ENCODE data around the gene TRIM40.
"Not testable (repeated sequence)": the region's sequence is repeated elsewhere in the genome, so short reads cannot be mapped to it uniquely, and the experiment has no call there.

TRIM40 gene

DNA sequence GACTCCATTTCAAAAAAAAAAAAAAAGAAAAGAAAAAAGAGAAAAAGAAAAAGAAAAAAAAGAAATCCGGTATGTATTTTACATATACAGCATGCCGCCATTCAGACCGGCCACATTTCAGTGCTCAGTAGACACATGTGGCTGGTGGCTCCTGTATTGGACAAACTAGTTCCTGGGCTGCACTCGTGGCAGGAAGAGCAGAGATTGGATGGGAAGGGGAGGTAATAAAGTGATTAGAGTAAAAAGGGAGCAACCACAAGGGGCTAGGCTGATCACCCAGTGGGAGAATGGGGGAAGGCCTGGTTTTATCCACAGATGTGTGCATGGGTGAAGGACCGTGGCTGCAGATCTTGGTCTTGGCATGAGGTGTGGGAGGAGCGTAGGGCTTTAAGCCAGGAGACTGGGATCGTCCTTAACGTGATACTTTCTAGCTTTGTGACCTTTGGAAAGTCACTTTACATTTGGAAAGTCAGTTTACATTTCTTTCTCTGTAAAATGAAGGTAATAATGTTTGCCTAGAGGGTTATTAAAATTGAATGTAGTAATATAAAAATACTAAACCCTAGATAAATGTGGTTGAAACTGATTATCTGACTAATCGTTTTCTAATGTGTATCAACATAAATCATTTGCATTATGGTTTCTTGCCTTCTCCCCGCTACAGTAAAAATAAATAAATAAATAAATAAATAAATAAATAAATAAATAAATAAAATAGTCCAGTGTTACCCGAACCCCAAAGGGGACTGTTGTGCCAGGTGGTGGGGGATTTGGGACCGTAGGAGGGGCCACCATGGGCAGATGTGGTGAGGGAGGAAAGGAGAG, 26.5 kb downstream of the TRIM40 start:
- in situ Hi-C loops (cut with MboI; ENCODE audit: low sequenced_read_pairs): no loop called here

DNA sequence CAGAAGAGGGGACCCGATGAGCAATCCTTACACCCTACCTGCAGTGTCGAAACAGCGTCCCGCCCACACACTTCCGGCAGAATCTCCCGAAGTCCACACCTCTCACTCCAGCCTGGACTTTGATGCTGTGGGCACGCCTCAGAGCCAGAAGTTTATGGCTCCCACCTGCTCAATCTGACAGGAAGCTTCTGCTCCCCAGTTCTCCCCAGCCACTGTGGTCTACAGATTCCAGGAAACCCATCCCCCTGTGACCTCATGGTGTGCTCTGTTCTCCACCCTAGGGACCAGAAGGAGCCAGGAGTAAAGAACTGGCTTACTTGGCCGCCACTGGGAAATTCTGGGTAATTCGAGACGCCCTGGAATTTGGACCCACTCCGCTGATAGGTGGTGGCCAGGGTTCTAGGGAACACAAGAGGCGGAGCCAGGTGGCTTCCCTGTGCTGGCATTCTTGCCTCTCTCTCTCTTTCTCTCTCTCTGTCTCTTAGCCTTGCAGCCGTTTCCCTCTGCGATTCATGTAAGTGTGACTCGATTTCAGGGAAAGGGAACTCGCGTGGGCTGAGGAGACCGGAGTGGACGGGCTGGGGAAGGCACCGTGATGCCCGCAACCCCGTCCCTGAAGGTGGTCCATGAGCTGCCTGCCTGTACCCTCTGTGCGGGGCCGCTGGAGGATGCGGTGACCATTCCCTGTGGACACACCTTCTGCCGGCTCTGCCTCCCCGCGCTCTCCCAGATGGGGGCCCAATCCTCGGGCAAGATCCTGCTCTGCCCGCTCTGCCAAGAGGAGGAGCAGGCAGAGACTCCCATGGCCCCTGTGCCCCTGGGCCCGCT, 27.4 kb downstream of the TRIM40 start, which contains the start of gene TRIM15:
TRIM15 (plus strand) TSS at position 457 of the 828 bp plus-strand sequence; CDS start at position 596, 139 bp downstream.
- in situ Hi-C loops (cut with MboI; ENCODE audit: low sequenced_read_pairs): no loop called here

DNA sequence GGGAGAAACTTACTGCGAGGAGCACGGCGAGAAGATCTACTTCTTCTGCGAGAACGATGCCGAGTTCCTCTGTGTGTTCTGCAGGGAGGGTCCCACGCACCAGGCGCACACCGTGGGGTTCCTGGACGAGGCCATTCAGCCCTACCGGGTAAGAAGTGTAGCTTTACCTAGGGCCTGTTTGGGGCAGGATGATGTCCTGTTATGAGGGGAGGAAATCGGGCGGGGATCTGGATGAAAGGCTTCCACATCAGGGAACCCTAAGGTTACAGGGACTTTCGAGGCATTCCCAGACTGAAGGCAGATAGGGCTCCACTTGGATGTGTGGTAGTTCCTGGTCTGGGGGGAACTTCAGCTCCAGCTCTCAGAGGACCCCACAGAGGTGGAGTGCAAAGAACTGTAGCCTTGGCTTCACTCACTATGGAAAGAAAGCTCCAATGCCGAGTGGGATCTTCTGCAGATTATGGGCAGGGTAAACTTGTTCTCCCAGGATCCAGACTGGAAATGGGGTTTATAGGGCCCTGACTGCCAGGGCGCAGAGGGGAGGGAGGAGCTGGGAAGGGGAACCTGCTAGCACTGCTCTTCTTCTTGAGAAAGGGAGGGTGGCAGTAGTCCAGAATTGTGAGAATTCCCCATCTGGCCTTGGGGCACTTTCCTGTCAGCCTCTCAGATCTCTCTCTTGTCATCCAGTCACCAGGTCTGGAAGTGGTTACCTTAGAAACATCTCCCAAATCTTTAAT, 28.1 kb downstream of the TRIM40 start:
- in situ Hi-C loops (cut with MboI; ENCODE audit: low sequenced_read_pairs): no loop called here

DNA sequence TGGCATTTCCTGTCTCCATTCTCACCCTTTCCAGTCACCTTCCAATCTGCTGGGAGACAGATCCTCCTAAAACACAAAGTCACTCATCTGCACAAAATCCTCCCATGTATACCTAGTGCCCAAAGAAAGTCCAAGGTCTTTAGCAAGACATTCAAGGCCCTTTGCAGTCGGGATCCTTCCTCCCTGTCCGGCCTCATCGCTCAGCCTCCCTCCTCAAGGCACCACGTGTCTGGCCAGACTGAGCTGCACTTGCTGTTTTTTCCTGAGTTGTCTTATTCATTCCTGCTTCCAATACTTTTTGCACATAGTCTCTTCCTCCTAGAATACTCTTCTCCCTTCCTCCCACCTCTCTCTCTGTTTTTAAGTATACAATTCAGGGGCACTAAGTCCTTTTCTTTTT, 28.8 kb downstream of the TRIM40 start:
- in situ Hi-C loops (cut with MboI; ENCODE audit: low sequenced_read_pairs): no loop called here

DNA sequence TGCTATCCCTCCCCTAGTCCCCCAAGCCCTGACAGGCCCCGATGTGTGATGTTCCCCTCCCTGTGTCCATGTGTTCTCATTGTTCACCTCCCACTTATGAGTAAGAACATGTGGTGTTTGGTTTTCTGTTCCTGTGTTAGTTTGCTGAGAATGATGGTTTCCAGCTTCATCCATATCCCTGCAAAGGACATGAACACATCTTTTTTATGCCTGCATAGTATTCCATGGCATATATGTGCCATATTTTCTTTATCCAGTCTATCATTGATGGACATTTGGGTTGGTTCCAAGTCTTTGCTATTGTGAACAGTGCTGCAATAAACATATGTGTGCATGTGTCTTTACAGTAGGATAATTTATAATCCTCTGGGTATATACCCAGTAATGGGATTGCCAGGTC, 29.3 kb downstream of the TRIM40 start:
- in situ Hi-C loops (cut with MboI; ENCODE audit: low sequenced_read_pairs): not testable (repeated sequence)

DNA sequence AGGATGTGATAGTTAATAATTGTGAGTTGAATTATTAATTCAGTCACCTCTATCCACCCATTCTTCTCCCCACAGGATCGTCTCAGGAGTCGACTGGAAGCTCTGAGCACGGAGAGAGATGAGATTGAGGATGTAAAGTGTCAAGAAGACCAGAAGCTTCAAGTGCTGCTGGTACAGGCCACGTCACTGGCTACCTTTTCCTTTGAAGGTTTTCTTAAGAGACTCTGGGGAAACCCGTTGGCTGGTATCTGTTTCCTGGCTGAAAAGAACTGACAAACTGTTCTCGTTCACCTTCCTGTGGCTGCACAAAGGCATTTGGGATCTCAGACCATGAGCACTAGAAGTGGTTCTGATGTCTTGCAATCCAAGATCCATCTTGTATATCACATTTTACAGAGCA, 31.2 kb downstream of the TRIM40 start:
- in situ Hi-C loops (cut with MboI; ENCODE audit: low sequenced_read_pairs): no loop called here

DNA sequence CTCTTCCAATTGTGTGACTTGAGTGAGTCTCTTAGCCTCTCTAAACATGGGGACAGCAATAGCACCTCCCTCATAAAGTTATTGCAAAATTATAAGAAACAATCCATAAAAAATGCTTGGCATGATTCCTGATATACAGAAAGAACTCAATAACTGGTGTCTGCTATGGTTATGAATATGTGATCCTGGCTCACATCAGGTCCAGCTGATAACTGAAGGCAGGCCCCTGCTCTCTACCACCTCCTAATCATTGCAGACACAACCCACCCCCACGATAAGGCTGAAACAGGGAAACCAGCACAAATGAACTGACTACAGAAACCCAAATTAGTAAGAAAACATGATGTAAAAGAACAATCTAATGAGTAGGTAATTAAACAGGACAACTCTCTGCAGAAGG, 32.8 kb downstream of the TRIM40 start:
- in situ Hi-C loops (cut with MboI; ENCODE audit: low sequenced_read_pairs): no loop called here

DNA sequence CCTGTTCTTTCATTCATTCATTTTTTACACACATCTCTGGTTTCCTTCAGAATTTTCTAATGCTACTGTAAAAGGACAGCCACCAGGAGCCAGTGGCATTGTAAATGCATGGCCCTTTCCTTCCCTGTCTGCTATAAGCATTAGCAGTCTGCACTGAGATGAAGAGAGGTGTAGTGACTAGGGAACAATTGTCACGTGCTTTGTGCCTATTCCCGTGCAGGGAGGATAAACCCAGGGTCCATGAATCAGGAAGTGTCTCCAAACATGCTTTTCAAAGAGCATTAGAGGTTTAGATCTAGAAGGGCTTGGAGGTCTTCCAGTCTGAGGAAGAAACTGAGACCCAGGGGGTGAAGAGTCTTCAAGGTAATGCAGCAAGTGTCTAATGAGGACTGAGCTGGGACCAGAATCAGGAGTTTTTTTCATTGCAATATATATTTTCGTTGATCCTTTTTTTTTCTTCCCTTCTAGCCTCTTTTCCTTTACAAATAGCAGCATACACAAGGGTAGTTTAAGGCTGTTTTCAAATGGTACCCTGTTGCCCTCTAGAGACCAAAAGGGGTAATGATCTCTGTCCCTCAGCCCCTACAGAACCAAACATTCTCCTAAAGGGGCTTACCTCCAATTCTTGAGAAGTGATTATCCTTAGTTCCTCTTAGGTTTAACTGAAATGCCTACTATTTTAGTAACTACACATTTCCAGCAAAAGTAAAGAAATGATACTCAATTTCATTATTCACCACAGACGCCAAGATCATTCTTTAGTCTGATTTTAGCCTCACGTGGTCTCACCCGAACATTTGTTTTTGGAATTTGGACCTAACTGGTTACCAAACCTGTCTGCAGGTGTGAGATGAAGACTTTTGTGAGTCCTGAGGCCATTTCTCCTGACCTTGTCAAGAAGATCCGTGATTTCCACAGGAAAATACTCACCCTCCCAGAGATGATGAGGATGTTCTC, 34.0 kb downstream of the TRIM40 start:
- in situ Hi-C loops (cut with MboI; ENCODE audit: low sequenced_read_pairs): no loop called here

DNA sequence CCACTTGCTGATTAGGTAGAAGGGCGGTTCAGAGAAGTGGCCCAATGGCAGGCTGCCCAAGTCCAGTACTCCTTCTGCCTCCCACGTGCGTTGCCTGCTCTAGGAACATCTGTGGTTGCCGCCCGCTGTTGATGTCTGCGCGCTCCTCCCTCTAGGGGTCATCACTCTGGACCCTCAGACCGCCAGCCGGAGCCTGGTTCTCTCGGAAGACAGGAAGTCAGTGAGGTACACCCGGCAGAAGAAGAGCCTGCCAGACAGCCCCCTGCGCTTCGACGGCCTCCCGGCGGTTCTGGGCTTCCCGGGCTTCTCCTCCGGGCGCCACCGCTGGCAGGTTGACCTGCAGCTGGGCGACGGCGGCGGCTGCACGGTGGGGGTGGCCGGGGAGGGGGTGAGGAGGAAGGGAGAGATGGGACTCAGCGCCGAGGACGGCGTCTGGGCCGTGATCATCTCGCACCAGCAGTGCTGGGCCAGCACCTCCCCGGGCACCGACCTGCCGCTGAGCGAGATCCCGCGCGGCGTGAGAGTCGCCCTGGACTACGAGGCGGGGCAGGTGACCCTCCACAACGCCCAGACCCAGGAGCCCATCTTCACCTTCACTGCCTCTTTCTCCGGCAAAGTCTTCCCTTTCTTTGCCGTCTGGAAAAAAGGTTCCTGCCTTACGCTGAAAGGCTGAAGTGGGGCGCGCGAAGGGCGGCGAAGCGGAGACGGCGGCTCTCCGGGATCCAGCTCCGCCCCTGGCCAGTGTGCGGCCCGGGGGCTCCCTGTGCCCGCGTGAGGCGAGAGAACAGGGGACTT, 35.9 kb downstream of the TRIM40 start:
- in situ Hi-C loops (cut with MboI; ENCODE audit: low sequenced_read_pairs): no loop called here

DNA sequence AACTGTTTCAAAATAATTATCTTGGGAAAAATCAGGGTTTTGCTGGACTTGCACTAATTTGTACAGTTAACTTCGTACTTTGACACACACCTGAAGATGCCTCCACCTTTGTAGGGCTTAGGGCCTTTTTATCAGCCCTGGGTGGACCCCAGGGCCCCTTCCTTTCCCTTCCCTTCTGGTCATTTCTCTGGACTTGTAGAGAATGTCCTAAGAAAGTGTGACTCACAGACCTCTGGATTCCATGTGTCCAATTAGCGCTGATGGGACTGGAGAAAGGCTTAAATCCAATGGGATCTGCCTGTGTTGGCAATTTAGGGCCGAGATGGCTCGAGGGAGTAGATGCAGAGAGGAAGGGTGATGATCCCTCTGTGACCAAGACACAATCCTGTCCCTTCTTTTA, 36.7 kb downstream of the TRIM40 start:
- in situ Hi-C loops (cut with MboI; ENCODE audit: low sequenced_read_pairs): no loop called here

DNA sequence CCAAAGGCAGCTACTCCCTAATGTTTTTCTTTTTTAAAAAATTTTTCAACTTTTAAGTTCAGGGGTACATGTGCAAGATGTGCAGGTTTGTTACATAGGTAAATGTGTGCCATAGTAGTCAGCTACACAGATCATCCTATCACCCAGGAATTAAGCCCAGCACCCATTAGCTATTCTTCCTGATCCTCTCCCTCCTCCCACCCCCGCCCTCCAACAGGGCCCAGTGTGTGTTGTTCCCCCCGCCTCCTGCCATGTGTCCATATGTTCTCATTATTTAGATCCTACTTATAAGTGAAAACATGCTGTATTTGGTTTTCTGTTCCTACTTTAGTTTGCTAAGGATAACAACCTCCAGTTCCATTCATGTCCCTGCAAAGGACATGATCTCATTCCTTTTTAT, 39.8 kb downstream of the TRIM40 start:
- in situ Hi-C loops (cut with MboI; ENCODE audit: low sequenced_read_pairs): no loop called here

DNA sequence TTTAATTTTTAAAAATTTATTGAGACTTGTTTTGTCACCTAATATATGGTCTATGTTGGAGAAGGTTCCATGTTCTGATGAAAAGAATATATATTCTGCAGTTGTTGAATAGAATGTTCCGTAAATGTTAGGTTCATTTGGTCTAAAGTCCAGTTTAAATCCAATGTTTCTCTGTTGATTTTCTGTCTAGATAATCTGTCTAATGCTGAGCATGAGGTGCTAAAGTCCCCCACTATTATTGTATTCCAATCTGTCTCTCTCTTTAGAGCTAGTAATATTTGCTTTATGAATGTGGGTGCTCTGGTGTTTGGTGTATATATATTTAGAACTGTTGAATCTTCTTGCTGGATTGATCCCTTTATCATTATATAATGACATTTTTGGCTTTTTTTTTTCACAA, 42.9 kb downstream of the TRIM40 start:
- in situ Hi-C loops (cut with MboI; ENCODE audit: low sequenced_read_pairs): no loop called here

DNA sequence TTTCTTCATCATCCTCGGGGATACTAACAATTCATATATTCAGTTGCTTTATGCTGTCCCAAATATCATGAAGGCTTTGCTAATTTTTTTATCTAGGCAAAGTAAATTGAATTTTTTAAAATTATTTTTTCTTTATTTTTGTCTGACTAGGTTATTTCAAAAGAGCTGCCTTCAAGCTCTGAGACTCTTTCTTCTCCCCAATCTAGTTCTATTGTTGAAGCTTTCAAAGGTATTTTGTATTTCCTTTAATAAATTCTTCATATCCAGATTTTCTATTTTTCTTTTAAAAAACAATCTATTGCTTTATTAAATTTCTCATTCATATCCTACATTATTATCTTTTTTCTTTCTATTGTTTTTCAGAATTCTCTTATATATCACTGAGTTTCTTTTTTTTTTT, 44.2 kb downstream of the TRIM40 start:
- in situ Hi-C loops (cut with MboI; ENCODE audit: low sequenced_read_pairs): no loop called here

DNA sequence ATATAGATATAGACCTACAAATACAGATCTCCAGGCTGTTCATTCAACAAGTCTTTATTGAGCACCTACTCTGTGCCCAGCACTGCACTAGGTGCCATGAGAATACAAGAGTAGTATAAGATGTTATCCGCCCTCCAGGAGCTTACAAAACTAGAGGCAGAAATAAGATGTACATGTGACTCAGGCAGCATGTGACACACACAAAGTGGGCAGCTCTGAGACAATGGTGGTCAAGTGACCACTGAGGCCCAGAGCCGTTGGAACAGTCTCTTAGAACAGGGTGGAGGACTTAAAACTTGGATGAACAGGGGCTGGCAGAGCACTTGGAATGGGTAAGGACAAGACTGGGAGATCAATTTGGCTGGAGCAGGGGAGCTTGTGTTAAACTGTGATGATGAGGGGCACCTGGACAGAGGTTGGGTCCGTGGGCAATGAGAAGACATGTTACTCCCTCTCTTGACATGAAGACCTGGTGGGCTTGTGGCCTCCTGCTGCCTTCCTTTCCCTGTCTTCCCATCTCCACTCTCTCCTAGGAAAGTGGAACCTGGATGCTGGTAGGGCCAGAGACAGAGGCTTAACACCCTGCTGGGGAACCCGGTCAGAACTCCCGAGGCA, 48.6 kb downstream of the TRIM40 start:
- in situ Hi-C loops (cut with MboI; ENCODE audit: low sequenced_read_pairs): no loop called here

DNA sequence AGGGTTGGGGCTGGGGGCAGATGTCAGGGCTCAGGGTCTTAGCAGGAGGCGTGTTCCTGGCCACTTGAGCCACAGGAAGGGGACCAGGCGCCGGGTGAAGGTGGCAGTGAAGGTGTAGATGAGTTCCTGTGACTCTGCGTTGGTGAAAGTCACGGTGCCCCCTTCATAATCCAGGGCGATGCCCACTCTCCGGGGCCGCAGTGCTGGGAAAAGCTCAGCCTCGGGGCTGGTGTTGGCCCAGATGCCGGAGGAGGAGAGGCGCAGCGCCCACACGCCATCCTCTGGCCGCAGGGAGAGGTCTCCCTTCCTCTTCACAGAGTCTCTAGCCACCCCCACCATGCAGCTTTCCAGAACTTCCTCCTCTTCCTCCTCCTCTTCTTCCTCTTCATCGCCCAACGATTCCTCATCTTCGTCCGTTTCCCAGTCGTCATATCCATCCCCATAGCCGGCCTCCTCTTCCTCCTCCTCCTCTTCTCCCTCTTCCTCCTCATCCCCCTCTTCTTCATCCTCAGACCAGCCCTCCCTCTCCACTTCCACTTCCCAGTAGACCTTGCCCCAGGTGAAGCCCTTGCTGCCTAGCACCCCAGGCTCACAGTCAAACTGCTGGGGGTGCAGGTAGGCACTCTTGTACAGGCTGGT, 50.0 kb downstream of the TRIM40 start:
- in situ Hi-C loops (cut with MboI; ENCODE audit: low sequenced_read_pairs): no loop called here

DNA sequence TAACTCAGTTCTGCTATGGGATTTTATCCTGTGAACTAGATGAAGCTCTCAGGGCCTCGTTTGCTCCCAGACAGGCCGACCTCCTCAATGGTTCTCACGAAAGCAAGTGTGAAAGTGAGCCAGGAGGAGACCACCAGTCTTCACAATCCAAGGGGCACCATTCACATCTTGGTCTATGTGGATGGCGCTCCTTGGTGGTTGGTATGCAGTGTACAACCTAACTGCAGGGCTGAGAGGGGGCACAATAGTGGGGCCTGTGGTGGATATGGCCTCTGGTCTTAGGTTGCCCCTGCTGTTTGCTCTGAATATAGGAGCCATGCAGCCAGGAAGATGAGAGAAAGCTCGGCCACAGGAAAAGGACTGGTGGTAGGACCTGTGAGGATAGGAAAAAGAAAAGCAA, 52.6 kb downstream of the TRIM40 start:
- in situ Hi-C loops (cut with MboI; ENCODE audit: low sequenced_read_pairs): no loop called here

DNA sequence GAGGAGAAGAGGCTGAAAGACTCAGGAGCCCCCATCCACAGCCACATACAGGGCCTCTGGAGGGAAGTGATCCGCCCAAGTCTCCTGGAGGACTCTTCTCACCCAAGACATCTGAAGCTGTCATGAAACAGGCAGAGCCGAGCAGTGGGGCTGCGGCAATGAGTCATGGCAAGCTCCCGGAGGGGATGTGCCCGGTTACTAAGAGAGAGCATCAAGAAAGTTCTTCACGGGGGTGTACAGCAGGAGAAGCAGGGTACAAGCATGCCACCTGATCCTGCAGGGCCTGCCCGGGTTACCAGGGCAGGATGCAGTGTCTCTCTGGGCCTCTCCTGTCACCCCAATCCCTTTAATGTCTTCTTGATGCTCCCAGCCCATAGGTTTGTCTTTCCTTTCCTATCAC, 56.1 kb downstream of the TRIM40 start:
- in situ Hi-C loops (cut with MboI; ENCODE audit: low sequenced_read_pairs): no loop called here

DNA sequence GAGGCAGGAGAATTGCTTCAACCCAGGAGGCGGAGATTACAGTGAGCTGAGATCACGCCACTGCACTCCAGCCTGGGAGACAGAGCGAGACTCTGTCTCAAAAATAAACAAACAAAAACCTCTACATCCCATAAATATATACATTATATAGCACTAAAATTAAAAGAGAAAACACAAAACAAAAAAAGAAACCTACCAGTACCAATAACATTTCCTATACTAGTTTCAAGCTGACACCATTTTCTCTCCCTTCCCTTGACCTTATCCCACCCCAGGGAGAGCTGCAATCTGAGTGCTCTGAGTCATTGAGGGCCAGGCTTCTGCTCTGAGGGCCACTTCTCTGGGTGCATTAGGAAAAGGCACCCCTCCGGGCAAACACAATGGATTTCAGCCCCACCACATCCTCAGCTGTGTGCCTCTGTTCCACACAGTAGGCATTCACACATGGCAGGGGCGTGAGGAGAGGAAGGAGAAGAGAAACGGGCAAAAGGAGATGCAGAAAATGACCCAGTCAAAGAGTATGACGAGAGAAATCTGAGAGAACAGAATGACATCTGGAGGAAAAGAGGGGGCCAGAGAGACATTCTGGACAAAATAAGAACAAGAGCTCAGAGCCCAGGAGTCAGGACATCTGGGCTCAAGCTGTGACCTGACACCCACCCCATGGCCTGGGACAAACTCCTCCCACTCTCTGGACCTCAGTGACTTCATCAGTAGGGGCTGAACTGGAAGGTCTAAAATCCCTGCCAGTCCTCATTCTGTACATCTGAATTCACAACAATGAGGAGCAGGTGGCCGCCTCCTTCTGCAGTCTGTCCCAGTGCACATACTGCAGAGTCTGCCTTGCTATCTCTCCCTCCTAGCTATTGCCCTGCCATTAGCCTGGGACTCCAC, 59.1 kb downstream of the TRIM40 start:
- in situ Hi-C loops (cut with MboI; ENCODE audit: low sequenced_read_pairs): no loop called here
